SK-N-SH (cell line): ENCODE results near the gene ZC3H7A.

Source experiments
- CTCF ChIP-seq: fragments of 200-600 bp; sonication (generic); IDR thresholded peaks from 2 replicates; pipeline ENCODE4 v1.6.1; 2017; ENCODE audit warnings: antibody characterized with exemption, mild to moderate bottlenecking, moderate library complexity
- EZH2phosphoT487 ChIP-seq: fragments of 200-600 bp; sonication (generic); IDR thresholded peaks from 2 replicates; pipeline ENCODE4 v1.6.1; 2017; ENCODE audit warnings: low read depth, mixed run types, mild to moderate bottlenecking, antibody characterized with exemption, moderate library complexity, borderline replicate concordance
- FOXJ3 ChIP-seq: sonication (generic); formaldehyde crosslinking; IDR thresholded peaks from 2 replicates; pipeline ENCODE4 v1.5.1; 2020; ENCODE audit warnings: mild to moderate bottlenecking, missing genetic modification reagents
- JUND ChIP-seq: IDR thresholded peaks from 2 replicates; pipeline ENCODE4 v1.4.0; 2012
- MAX ChIP-seq: IDR thresholded peaks from 2 replicates; pipeline ENCODE4 v1.4.0; 2012; ENCODE audit warnings: low read depth
- MEF2A ChIP-seq: IDR thresholded peaks from 2 replicates; pipeline ENCODE4 v1.4.0; 2012; ENCODE audit warnings: low read depth, borderline replicate concordance
- MXI1 ChIP-seq: IDR thresholded peaks from 2 replicates; pipeline ENCODE4 v1.6.1; 2012; ENCODE audit warnings: mild to moderate bottlenecking, low read depth, low read length, improper control_type of control experiment
- NFIC ChIP-seq: IDR thresholded peaks from 2 replicates; pipeline ENCODE4 v1.4.0; 2012; ENCODE audit warnings: borderline replicate concordance
- POLR2AphosphoS5 ChIP-seq: IDR thresholded peaks from 2 replicates; pipeline ENCODE4 v1.6.1; 2012; ENCODE audit warnings: low read depth, low read length
- REST ChIP-seq: IDR thresholded peaks from 2 replicates; pipeline ENCODE4 v1.6.1; 2012; ENCODE audit warnings: mild to moderate bottlenecking, low read depth, low read length, moderate library complexity
- TAF1 ChIP-seq: IDR thresholded peaks from 2 replicates; pipeline ENCODE4 v1.6.1; 2012; ENCODE audit warnings: low read depth, mild to moderate bottlenecking, low read length, moderate library complexity, borderline replicate concordance
- TCF12 ChIP-seq: IDR thresholded peaks from 2 replicates; pipeline ENCODE4 v1.4.0; 2012
- TEAD4 ChIP-seq: IDR thresholded peaks from 2 replicates; pipeline ENCODE4 v1.4.0; 2012; ENCODE audit warnings: mild to moderate bottlenecking, borderline replicate concordance; ENCODE audit not compliant: insufficient read depth
- YY1 ChIP-seq: IDR thresholded peaks from 2 replicates; pipeline ENCODE4 v1.4.0; 2012; ENCODE audit warnings: low read depth, mild to moderate bottlenecking

- no peak for TF ChIP-seq CTCF
- TF ChIP-seq NFIC = no peak
- TF ChIP-seq YY1 = no peak
- TF ChIP-seq TCF12 = no peak
- TF ChIP-seq JUND = no peak
- no peak for TF ChIP-seq REST
- TF ChIP-seq MAX = no peak
- TF ChIP-seq FOXJ3 (CRISPR knock-in tag) = no peak
- no peak for TF ChIP-seq EZH2phosphoT487
- TF ChIP-seq POLR2AphosphoS5 = no peak
- TF ChIP-seq MXI1 = no peak
- TF ChIP-seq MEF2A = no peak
- no peak for TF ChIP-seq TEAD4
- TF ChIP-seq TAF1 = no peak
Measured at GRCh38 chr16:11791144-11791828, 5.8 kb downstream of the ZC3H7A start.
